ENCODE measurements around the gene KDM4C.

GRCh38 chr9:6969805-6970204 lies 212.0 kb downstream of the KDM4C start:
- TF ChIP-seq CTCF (IDR thresholded peaks at IDR 0.05; ENCODE audit: low read length) (no peak), EZH2 (IDR thresholded peaks at IDR 0.05; ENCODE audit: borderline replicate concordance, low read length) (no peak)
